GM10266 (cell line): Measurements from ENCODE around the gene NEURL1.
"Not testable (repeated sequence)": the region's sequence is repeated elsewhere in the genome, so short reads cannot be mapped to it uniquely, and the experiment has no call there.

Experiments used
- DNase-seq: peaks from one replicate; pipeline ENCODE4 v3.0.0; 2012; ENCODE audit errors: extremely low spot score
- CTCF ChIP-seq: IDR thresholded peaks from 2 replicates; pipeline ENCODE4 v1.5.1; 2012; ENCODE audit warnings: mild to moderate bottlenecking, low read depth; ENCODE audit not compliant: control insufficient read depth, insufficient read depth; ENCODE audit errors: missing control alignments

The NEURL1 gene

GRCh38 chr10:103627111-103627892 is 133.8 kb downstream of the NEURL1 start:
- TF ChIP-seq CTCF, result no peak
- no peak for DNase-seq

- no peak for TF ChIP-seq CTCF
- DNase-seq, result no peak
Observed at GRCh38 chr10:103627893-103628292, 134.4 kb downstream of the NEURL1 start.

GRCh38 chr10:103629581-103629980 is 136.1 kb downstream of the NEURL1 start:
- TF ChIP-seq CTCF, result no peak
- no peak for DNase-seq

DNA sequence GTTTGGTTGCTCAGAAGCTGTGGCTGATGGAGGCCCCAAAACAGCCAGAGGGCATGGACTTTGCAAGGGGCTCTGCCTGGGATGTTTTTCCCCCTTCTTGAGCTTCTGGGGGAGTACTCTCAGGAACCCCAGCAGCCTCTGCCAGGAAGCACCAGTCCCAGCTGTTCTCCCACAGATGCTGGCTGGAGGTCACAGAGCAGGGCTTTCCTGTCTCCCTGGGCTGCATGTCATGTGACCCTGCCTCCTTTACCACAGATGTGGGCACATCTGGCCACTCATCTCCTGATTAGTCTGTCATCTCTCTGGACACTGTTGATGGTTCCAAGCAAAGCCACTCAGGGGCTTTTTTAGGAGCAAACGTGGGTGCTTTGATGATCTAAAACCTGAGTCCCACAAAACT is 136.7 kb downstream of the NEURL1 start:
- no peak for TF ChIP-seq CTCF
- DNase-seq, result no peak

DNA sequence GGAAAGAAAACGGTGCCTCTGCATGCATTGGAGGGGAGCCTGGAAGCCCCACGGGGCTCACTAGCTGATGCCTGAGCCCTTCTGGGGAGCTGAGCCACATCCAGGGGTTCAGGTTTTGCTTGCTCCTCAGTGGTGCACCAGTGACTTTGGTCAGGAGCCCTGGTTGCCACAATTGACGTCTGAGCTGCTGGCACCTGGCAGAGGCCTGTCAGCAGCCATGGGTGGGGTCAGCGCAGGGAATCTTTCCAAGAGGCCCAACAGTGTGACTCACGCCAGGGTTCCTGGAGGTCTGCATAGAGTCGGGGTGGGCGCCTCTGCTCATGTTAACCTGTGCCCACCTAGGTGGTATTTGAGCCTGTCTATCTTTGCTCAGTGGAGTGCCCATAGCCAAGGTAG is 138.7 kb downstream of the NEURL1 start:
- DNase-seq, result no peak

GRCh38 chr10:103632871-103633270 is 139.4 kb downstream of the NEURL1 start:
- DNase-seq, result not testable (repeated sequence)

More for the DNA sequence above, 138.7 kb downstream of the NEURL1 start:
- TF ChIP-seq CTCF, result no peak

DNA sequence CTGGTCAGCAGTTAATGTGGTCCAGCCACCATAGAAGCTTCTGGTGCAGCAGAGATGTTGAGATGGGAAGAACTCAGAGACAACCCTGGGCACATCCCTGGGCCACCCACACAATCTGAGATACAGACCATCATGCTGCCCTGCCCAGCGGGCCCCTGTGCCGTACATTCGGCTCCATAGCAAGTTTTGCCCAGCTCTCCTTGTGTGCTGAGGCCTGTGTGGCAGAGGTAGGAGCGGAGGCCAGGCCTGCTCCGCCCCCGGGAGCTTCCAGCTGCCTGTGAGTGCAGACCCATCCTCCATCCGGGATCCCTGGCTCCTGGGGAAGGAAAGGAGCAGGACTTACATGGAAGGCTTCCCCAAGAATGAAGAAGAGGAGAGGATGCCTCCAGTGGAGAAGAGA is 140.3 kb downstream of the NEURL1 start:
- TF ChIP-seq CTCF, result no peak
- DNase-seq, result no peak

- no peak for TF ChIP-seq CTCF
- DNase-seq, result no peak
Observed at GRCh38 chr10:103635580-103635979, 142.1 kb downstream of the NEURL1 start.
